NCI-H2081 treated with DMSO at 0.1 percent for 48 hours (cell line): Measurements from ENCODE around the gene RALGAPA2.
A peak's percentile ranks its signal among the peaks of the same experiment; 100 is the strongest.
"Not testable (repeated sequence)": the region's sequence is repeated elsewhere in the genome, so short reads cannot be mapped to it uniquely, and the experiment has no call there.

Source experiments
- DNase-seq: peaks from one replicate; lab custom pipeline; 2025; lab: John Stamatoyannopoulos, UW

The RALGAPA2 gene

DNA sequence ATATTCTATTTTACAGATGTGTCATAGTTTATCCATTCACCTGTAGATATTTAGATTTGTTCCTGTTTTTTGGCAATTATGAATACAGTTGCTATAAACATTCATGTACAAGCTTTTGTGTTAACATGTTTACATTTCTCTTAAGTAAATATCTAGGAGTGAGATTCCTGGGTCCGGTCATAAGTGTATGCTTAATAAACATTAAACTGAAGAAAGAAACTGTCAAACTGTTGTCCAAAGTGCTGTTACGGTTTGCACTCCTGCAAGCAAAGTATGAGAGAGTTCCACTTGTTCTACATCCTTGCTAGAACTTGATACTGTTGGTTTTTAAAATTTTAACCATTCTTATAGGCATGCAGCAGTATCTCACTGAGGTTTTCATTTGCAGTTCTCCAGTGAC is 138.6 kb downstream of the RALGAPA2 start:
- DNase-seq: no peak

GRCh38 chr20:20571068-20571780 is 141.2 kb downstream of the RALGAPA2 start:
- no peak for DNase-seq

GRCh38 chr20:20568604-20569205 is 143.7 kb downstream of the RALGAPA2 start:
- DNase-seq: peak; percentile 41

GRCh38 chr20:20567712-20568111 is 144.7 kb downstream of the RALGAPA2 start:
- DNase-seq: no peak

DNA sequence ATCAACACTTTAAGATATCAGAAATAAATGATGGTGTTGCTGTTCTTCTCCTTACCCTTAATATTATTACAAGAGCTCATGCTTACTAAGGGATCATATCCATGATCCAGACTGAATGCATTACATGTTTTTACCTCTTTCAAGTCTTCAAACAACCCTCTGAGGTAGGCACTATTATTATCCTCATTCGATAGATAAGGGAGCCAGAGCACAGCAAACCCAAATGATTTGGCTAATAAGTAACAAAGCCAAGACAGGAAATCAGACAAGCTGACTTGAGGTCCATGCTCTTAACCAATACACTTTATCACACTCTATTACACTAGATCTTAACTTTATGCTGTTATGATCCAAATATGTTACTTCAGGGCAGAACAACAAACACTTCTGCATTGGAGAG is 145.9 kb downstream of the RALGAPA2 start:
- DNase-seq: no peak

- DNase-seq: no peak
Measured at GRCh38 chr20:20564279-20564678, 148.2 kb downstream of the RALGAPA2 start.

- DNase-seq: no peak
Measured at GRCh38 chr20:20562507-20562906, 149.9 kb downstream of the RALGAPA2 start.

GRCh38 chr20:20561841-20562240 is 150.6 kb downstream of the RALGAPA2 start:
- no peak for DNase-seq

DNA sequence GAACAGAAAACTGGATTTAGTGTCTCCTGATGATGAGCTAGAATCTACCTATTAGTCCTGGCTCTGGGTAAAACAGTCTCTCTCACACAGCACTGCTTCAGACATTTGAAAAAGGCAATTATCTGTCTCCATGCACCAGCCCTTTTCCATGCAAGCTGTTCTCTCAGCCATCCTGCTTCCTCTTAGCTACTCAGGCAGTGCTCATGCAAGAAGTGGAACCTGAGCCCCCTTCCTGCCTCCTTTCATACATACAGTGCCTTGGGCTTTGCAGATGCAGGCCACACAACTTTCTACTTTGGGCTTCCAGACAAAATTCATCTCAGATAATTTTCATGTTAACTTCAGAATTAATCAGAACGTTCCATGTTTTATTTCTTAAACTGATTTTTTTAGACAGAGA is 151.3 kb downstream of the RALGAPA2 start:
- DNase-seq: no peak

DNA sequence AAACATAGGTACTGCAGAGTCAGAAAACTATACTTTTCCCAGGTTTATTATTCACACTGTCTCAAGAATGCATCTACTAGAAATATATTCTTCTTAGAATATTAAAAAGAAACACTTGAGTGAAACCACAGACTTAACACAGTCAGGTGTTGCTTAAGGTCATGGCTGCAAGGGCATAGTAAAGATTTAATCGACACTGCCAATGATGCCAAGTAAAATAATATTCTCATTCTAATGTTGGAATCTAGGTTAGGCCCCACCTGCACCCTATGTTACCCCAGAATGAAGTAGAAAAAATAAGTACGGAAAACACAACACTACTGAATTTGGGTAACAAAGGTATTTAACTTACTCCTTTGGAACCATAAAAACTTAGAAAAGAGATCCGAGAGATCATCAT is 155.0 kb downstream of the RALGAPA2 start:
- DNase-seq: no peak

DNA sequence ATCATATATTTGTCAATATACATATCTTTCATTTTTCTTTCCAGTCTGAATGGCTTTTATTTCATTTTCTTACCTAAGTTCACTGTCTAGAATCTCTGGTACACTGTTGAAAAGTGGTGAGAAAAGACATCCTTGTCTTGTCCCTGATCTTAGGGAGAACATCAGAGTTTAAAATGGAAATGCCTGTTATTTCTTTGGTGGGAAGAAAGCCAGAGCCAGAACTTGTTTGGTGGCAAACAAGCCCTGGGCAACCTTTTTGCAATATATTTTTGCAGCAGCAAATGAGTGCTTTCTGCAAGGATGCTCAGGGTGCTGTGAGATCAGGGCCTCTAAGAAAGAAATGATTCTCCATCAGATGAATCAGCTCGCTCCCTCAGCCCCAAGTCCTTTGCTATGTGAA is 156.6 kb downstream of the RALGAPA2 start:
- no peak for DNase-seq

GRCh38 chr20:20554951-20555350 is 157.5 kb downstream of the RALGAPA2 start:
- no peak for DNase-seq

GRCh38 chr20:20553541-20553940 is 158.9 kb downstream of the RALGAPA2 start:
- no peak for DNase-seq

DNA sequence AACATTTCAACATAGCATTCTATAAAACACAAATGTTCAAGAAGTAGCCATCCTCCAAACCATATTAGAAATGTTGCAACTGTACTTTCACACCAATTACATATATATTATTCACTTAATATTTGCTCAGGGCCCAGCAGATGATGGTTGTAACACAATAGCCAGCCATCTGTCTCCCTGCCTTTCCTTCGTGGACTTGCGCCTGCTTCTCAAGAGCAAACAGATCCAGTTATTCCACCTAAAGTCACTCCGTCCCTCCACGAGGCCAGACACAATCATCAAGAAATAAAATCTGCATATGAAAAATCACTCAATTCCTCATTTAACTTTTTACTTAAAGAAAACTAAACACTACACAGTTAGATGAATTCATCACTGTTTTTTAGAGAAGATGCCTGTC is 160.4 kb downstream of the RALGAPA2 start:
- DNase-seq: peak; percentile 83

GRCh38 chr20:20551409-20551808 is 161.0 kb downstream of the RALGAPA2 start:
- DNase-seq: peak; percentile 96

- DNase-seq: no peak
Measured at GRCh38 chr20:20549704-20550103, 162.7 kb downstream of the RALGAPA2 start.

DNA sequence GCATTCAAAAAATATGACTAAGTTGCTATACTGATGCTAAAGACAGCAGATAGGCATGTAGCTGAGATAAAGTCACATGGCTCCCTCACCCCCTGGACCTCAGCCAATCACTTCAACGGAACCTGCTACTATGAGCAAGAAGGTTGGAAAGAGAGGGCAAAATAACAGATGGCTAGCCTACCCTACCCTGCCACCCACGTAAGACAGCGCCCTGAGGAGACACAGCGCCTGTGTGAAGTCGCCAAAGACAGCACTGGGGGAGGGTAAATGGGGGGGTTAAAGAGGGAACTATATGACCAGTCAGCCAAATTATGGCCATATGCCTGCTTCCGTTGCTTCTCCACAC is 163.2 kb downstream of the RALGAPA2 start:
- DNase-seq: no peak

GRCh38 chr20:20548527-20549266 is 163.7 kb downstream of the RALGAPA2 start:
- DNase-seq: peak; percentile 90

DNA sequence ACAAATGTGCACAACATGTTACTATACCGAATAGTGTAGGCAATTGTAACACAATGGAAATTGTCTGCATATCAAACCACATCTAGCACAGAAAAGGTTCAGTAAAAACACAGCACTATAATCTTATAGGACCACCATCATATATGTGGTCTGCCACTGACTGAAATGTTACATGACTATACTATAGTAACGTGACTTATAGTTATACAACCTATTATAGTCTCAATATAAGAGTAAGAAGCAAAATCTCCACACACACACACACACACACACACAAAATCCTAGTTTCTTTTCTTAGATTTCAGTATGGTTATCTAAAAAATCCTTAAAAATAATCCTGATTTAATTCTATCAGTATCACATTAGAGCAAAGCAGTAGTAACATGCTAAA is 164.6 kb downstream of the RALGAPA2 start:
- DNase-seq: no peak

DNA sequence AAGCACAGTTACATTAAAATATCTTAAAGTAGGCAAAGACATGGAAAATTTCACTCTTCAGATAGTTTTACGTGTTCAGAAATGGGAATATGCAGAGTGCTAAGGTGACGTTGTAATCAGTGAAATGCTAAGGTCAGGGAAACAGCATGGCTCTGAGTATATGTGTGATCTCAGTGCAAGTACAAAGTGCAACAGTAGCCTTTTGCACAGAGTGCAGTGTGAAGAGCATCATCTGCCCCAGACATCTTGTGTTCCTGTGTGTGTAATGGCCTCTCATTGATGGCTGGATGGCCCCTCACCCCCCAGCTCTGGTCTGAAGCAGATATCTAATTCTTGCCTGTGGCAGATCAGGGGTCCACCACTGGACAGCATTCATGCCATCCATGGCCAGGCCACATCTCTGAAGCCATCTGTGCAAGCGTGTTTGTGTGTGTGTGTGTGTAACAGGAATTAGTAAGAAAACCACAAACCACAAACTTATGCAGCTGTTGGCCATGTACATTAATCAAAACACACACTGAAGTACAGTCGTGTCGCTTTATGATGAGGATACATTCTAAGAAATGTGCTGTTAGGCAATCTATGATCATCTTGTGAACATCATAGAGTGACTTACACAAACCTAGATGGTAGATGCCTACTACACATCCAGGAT is 165.1 kb downstream of the RALGAPA2 start:
- no peak for DNase-seq

- no peak for DNase-seq
Measured at GRCh38 chr20:20546402-20546801, 166.0 kb downstream of the RALGAPA2 start.

GRCh38 chr20:20543348-20543747 is 169.1 kb downstream of the RALGAPA2 start:
- not testable (repeated sequence) for DNase-seq
